NCI-H446 (cell line): ENCODE measurements around the gene ACADSB.

Experiments used
- DNase-seq, 2 experiments: peaks; one replicate each; lab custom pipeline; 2025; lab: John Stamatoyannopoulos, UW

Gene ACADSB

DNA sequence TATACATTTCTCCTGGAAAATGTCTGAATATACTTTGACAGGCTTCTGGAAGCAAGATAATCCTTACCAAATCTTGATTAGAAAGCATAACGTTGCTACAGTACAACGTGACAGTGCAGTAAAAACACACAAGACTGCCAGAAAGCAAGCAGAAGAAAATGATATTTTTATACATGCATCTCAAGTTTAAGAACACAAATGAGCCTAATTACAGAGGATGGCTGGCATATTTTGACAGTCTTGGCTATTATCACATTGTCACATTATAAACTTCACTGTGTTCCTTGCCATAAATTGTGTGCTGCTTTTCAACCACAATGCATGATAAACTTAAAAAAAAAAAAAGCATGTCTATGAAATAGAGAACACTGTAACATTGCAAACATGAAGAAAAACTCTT lies 4.5 kb upstream of the ACADSB start:
- DNase-seq: no peak

DNA sequence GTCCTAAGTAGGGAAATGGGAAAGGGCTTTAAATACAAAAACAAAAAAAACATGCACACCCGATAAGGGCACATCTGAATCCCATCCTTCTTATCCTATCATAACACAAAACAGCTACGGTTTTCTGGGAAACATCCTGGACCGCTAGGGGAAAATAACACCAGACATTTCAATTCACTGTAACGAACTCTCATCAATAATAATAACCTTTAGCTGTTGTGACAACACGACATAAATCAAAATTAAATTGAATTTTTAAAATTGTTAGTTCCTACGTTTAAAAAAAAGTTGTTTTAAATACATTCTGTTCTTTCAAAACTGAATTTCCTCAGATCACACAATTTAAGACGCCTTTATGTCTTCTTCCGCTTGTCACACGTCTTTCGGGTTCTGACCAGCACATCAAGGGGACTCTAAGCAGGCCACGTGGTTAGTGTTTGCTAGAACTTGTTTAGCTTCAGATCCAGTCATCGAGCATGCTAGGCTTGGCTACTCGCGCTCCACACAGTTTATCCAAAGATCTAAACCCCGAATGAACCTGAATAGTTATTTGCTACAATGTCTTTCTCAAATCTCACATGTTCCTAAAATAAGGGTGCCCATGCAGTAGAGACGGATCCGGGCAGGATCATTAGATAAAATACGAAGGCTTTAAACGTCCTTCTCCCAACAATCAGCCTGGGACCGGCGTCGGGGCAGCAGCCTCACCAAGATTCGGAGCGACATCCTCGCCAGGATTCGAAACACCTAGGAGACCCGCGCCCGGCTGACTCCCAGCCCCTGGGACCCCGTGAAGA lies 1.1 kb upstream of the ACADSB start:
- peak in 1 of 2 experiments; percentile 19 for DNase-seq

DNA sequence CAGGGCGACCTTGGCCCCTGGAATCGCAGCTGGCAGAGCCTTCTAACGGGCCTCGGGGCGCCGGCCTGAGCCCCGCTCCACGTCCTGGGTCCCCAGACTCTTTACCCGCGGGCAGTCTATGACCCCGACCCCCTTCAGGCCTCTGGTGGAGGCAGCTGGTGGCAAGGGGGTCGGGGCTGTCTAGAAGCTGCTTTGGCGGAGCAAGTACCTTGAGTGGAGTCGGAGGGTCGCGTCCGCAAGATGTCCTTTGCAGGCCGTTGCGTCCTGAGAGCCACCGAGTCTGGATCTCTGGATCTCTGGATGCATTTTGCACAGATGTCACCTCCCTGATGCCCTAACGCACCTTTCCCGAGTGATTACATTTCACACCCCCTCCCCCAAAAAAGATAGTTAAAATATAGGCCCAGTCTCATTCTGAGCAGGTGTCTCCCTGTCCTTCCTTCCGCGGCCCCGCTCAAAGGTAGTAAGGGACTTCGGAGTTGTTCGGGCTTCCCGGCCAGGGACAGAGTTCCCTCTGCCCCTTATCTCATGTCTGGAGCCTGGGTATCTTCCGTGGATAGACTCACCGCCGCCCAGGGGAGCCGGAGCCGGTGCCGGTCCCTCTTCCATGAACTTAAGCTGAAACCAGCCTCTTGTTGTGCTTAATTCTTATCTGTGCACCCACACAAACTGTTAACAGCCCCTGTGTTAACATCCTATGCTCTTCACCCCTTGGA lies 457 bp downstream of the ACADSB start:
- DNase-seq: no peak

DNA sequence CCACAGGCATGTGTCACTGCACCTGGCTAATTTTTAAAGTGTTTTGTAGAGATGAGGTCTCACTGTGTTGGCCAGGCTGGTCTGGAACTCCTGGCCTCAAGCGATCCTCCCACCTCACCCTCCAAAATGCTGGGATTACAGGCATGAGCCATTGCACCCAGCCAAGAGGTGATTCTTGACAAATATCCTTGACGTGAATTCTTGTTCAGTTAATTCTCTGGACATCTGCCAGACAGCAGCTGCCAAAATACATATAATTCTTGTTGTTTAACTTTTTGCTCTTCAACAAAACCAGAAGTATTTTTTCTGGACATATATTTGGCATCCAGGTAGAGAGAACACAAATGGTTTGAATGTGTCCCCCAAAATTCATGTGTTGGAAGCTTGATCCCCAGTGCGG lies 3.2 kb downstream of the ACADSB start:
- no peak for DNase-seq

DNA sequence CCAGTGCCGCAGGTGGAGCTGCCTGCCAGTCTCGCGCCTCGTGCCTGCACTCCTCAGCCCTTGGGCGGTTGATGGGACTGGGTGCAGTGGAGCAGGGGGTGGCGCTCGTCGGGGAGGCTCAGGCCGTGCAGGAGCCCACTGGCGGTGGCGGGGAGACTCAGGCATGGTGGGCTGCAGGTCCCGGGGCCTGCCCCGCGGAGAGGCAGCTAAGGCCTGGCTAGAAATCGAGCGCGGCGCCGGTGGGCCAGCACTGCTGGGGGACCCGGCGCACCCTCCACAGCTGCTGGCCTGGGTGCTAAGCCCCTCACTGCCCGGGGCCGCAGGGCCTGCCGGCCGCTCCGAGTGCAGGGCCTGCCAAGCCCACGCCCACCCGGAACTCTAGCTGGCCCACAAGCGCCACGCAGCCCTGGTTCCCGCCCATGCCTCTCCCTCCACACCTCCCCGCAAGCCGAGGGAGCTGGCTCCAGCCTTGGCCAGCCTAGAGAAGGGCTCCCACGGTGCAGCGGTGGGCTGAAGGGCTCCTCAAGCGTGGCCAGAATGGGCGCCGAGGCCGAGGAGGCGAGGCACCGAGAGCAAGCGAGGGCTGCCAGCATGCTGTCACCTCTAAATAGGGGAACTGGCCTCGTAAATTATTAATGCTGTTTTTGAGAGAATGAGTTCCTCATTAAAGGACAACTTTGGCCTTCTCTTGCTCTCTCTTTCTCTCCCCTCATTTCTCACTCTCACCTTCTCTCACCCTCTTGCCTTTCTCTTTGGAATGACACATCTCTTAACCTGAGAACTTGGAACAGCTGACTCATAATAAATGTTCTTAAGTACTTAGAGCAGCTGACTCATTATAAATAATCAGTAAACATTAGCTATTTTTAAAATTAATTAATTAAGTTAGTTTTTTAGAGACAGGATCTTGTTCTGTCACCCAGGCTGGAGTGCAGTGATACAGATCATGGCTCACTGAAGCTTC lies 4.9 kb downstream of the ACADSB start:
- DNase-seq: no peak

DNA sequence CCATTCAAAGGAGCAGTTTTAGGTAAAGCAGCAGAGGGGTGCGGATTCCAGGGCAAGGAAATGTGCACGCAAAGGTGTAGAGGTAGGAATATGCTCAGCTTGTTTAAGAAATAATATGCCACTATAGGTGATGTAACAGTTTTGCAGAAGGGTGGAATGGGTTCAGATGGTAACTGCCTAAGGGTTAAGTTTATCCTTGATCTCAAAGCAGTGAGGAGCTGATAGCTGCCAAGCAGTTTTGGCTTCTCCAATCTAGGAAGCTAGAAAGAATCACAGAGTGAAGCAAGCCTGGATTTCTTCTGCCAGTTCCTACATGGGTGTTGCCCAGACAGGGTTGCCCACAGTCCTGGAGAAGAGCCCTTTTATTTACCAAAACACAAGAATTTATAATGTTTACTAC lies 6.0 kb downstream of the ACADSB start:
- DNase-seq: no peak

DNA sequence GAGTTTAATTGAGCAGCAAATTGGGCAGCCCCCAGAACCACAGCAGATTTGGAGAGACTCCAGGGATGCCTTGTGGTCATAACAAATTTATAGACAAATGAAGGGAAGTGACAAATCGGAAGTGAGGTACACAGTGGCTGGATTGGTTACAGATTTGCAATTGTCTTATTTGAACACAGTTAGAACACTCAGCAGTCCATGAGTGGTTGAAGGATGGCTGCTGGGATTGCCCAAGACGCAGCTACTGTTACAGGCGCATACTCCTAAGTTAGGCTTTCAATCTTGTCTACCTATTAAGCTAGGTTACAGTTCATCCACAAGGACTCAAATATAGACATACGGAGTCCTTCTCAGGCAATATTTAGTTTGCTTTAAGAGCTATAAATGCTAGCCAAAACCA lies 7.4 kb downstream of the ACADSB start:
- no peak for DNase-seq

DNA sequence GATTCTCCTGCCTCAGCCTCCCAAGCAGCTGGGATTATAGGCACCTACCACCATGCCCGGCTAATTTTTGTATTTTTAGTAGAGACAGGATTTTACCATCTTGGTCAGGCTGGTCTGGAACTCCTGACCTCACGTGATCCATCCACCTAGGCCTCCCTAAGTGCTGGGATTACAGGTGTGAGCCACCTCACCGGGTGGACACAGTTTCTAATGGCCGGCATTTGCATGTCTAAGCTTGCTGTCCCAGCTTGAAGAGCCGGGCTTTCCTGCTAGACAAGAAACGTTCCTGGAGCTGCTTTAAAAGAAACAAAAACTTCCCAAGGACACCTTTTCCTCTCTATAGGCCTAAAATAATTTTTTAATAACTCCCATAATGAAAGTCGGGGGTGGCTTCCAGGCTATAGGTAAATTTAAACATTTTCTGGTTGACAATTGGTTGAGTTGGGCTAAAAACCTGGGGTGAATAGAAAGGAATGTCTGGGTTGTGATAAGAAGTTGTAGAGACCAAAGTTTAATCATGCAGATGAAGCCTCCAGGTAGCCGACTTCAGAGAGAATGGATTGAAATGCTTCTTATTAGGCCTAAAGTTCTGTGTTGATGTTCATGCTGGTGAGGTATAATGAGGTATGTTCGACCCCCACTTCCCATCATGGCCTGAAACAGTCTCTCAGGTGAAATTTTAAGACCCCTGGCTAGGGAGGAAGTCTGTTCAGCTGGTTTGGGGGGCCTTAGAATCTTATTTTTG lies 8.8 kb downstream of the ACADSB start:
- no peak for DNase-seq

DNA sequence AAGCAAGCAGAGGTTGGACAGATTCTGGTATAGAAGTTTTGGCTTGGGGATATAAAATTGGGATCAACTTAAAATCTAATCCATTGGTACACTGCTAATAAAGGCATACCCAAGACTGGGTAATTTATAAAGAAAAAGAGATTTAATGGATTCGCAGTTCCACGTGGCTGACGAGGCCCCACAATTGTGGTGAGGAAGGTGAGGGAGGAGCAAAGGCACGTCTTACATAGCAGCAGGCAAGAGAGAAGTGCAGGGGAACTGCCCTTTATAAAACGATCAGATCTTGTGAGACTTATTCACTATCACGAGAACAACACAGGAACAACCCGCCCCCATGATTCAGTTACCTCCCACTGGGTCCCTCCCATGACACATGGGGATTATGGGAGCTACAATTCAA lies 9.7 kb downstream of the ACADSB start:
- DNase-seq: no peak

DNA sequence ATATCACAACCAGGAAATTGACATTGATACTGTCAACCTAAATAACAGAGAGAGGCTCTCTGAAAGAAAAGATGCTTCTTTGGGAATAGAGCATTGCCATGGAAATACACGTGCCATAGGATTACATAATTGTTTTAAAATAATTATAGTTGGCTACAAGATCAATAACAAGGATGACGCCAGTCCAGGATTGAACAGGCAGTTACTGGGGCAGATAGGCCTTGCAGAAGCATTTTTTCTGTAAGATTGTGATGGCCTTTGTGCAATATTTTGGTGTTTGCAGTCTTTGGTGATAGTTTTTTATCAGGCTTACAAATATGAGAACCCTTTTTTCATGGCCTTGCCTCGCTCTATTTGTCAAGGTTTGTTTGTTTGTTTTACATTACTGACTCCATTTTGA lies 10.5 kb downstream of the ACADSB start:
- no peak for DNase-seq

DNA sequence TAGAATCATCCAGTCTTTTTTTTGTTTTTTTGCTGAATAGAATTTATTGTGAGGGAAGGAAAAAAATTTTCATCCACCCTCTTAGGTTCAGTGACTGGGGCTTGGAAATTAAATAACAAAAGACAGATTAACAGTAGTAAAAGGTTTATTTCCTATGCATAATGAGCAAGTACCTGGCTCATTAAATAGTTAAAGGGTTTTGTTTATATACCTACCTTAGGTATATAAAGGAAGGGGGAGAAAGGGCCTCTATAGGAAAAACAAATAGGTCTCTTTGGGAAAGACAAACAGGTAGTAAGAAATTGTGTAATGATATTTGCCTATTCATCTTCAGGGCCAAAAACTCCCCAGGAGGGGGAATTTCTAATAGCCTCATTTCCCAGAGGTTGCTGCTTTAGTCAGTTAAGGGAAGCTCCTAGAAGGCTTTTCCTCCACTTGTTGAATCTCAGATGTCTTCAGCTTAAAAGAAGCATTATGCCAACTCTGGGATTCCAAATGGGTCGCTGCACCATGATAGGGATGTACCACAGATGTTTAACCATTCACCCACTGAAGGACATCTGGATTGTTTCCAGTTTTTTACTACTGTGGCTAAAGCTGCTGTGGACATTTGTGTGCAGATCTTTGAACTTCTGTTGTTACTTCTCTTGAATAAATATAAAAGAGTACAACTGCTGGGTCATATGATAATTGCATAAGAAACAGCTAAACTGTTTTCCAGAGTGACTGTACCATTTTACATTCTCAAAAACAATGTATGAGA lies 11.3 kb downstream of the ACADSB start:
- DNase-seq: no peak

DNA sequence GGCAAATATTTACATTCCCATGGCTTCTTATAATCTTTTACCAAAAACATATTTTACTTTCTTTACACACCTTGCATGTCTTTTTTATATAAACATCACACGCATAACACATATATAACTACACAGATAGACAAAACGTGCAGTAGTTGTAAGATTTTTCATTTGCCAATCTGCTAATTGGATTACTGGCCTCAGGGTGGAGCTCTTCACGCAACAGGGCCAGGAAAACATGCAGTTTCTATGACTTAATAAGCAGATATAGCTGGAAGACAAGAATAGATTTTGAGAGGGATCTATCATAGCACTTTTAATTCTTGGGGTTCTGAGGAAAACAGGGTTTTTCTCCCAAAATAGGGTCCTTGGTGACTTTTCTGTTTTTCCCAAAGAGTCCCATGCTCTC lies 12.7 kb downstream of the ACADSB start:
- DNase-seq: no peak

DNA sequence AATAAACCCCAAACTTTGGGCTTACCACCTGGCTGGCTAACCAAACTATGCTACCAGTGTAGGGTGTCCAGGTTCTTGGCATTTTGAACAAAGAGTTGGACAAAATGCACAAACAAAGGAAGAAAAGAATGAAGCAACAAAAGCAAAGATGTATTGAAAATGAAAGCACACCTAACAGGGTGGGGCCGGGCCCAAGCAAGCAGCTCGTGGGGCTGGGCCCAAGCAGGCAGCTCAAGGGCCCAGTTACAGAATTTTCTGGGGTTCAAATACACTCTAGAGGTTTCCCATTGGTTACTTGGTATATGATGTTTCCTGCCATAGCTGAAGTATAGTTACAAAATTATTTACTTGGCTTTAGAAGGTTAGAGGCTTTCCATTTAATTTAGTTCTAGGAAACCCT lies 15.7 kb downstream of the ACADSB start:
- DNase-seq: no peak

DNA sequence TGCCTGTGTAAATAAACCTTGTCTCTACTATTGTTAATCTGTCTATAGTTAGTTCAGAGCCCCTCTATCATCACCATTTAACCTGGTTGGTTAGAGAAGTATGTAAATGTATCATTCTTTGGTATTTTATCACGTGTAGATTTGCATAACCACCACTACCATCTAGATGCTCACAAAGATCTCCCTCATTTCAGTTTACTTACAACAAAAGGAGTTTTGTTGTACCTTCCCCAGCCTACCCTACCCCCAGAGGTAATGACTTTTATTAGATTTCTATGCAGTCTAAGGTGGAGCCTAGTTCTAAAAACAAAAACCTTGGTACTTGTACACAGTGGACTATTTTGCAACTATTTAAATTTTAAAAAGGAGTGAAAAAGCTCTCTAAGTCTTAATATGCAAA lies 17.5 kb downstream of the ACADSB start:
- DNase-seq: no peak

DNA sequence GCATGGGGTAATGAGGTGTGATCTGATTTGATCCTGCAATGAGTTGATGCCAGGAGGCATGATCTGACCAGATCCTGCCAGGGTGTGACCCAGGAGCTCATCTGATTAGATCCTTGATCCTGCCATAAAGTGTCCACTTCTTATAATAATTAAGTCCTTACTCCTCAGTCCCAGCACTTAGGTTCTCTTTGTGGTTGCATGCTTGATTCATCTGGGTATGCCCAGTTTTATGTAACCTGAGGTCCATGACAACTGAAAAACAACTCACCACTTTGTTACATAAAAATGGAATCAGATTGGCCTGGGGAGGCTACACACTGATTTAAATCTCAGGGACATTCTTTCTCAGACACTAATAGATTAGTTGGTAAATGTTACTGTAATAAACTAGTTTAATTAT lies 19.1 kb downstream of the ACADSB start:
- no peak for DNase-seq

DNA sequence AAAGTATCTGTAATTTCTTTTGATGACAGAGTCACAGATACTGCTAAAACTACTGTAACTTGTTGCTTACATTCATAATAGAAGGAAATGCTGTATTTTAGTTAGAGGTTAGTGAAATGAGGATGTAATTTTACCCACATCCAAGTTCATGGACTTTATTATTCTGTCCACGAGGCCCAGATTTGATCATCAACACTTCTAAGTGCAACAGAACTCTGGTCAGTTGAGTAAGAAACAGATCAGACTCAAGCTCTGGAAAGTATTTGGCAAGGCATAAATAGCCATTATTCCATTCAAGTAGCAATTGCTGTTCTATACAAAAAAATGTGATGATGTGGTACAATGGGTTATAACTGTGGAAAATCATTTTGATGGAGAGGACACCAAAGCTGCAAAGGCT lies 22.3 kb downstream of the ACADSB start:
- no peak for DNase-seq

DNA sequence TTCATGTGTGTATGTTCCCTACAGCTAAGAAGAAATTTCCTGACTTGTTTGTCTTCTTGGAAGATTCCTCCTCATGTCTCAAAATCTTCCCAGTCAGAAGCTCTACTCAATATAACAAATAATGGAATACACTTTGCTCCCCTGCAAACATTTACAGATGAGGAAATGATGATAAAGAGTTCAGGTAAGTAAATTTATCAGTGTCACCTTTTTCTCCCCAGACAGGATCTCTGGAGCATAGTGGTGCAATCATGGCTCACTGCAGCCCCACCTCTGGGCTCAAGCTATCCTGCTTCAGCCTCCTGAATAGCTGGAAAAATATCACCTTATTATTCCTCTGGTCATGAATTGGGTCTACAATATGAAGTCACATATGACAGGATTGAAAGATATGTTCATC lies 25.5 kb downstream of the ACADSB start:
- no peak for DNase-seq

DNA sequence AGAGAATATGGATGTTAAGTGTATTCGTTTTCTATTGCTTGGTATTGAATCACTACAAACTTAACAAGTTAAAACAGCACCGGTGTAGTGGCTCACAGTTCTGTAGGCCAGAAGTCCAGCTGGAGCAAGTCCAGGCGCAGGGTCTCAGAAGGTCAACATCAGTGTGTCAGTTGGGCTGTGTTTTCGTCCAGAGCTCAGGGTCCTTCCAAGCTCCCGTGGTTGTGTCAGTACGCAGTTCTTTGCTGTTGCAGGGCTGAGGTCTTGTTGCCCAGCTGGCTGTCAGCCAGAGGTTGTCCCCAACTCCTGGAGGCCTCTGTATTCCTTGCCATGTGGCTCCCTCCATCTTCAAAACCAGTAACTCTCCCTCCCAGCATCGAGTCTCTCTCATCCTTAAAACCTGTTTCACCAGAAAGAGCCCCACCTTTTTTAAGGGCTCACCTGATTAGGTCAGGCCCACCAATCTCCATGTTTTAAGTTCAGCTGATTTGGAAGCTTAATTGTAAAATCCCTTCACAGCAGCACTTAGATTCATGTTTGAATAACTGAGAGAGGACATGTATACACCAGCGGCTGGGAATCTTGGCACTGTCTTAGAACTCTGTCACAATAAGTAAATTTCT lies 26.8 kb downstream of the ACADSB start:
- no peak for DNase-seq

DNA sequence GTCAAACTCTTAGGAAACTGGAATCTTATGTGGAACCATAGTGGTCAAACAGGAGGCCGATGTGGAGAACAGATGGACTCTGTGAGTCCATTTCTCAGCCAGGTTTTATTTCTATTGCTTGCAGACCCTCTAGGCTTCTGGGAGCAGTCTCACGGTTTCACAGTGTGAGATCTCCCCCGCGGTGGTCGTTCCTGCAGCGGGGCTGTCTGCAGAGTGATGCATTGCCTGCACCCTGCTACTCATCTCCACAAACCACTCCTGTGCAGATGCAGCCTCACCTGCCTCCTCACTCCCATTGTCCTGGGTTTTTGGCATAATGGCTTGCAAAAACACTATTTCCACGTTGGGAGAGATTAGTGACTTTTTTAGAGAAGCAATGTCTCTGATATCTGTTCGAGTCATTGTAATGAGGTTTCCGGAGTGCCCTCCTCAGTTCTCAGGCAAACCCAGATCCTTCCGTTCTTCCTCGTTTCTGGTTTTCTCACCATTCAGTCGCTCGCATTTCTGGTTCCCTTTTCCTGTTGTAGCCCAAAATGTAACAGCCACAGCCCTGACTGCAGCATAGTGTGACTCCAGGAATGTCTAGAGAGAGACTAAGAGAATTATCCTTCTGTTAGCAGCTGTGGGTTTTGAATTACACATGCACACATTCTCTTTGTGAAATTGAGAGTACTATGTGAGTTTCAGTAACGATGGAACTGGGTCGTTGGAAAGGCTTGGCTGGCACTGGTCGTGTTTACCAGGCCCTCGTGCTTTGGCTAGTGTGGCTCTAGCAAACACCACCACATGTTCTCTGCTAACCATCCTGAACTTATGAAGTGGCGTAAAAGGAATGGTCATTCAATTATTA lies 30.2 kb downstream of the ACADSB start:
- no peak for DNase-seq

DNA sequence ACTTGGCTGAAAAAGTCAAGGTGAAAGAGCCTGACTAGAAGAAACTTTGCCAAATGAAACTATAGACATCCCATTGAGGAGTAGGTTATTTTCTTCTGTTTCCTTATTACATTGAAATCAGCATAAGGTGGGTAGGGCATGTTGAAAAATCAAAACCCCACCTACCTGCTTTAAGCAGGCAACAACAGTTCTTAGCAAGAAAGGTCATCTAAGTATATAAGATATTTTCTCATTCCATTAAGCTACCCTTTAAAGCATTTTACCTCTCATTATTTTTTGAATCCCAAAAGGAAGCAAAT lies 30.8 kb downstream of the ACADSB start:
- DNase-seq: no peak
